Loucy (cell line): ENCODE results near the gene NHSL1.

Experiments
- EZH2phosphoT487 ChIP-seq: fragments of 200-600 bp; IDR thresholded peaks from 2 replicates; pipeline ENCODE4 v1.6.1; 2018; ENCODE audit warnings: antibody characterized with exemption, mild to moderate bottlenecking, moderate library complexity, borderline replicate concordance
- TF ChIP-seq, protein P1 (sequence below): fragments of 200-600 bp; sonication (generic); conservative IDR thresholded peaks from 2 replicates; pipeline ENCODE4 v1.5.1; 2014; ENCODE audit warnings: mild to moderate bottlenecking, antibody characterized with exemption, low read length

DNA sequence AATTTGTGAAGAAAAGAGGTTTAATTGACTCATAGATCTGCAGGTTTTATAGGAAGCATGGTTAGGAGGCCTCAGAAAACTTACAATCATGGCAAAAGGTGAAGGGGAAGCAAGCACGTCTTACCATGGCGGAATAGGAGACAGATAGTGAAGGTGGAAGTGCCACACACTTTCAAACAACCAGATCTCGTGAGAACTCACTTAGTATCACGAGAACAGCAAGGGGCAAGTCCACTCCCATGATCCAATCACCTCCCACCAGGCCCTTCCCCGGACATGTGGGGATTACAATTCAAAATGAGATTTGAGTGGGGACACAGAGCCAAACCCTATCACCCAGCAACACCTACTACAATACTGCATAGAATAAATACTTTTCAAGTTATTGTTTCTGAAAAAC lies 102.6 kb downstream of the NHSL1 start:
- TF ChIP-seq, protein P1, sequence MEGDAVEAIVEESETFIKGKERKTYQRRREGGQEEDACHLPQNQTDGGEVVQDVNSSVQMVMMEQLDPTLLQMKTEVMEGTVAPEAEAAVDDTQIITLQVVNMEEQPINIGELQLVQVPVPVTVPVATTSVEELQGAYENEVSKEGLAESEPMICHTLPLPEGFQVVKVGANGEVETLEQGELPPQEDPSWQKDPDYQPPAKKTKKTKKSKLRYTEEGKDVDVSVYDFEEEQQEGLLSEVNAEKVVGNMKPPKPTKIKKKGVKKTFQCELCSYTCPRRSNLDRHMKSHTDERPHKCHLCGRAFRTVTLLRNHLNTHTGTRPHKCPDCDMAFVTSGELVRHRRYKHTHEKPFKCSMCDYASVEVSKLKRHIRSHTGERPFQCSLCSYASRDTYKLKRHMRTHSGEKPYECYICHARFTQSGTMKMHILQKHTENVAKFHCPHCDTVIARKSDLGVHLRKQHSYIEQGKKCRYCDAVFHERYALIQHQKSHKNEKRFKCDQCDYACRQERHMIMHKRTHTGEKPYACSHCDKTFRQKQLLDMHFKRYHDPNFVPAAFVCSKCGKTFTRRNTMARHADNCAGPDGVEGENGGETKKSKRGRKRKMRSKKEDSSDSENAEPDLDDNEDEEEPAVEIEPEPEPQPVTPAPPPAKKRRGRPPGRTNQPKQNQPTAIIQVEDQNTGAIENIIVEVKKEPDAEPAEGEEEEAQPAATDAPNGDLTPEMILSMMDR: no peak
- TF ChIP-seq EZH2phosphoT487: no peak
